CD14-positive monocyte (primary cell): ENCODE results near the gene CA7. TPM values are rescaled to one million over a fixed set of nuclear protein-coding genes. Genes with fewer than 3 reads are reported as not detected.

Experiments
- DNase-seq, 3 donors: peaks; one replicate each; pipeline ENCODE4 v3.0.0-alpha.2; 2011 to 2022
- H2AFZ ChIP-seq: 2 replicates; pipeline ENCODE4 v1.6.0; 2012; ENCODE audit warnings: mild to moderate bottlenecking, low read depth, low read length, inconsistent platforms; ENCODE audit not compliant: insufficient read depth, poor library complexity, severe bottlenecking
- H3K27ac ChIP-seq, 2 donors: 1 replicate in 1 of 2; 2 replicates in 1 of 2; pipeline ENCODE4 v1.5.1; 2012 to 2013; ENCODE audit warnings: low read length in 2 of 2, control low read depth in 1 of 2, inconsistent platforms in 1 of 2, low read depth in 1 of 2, mild to moderate bottlenecking in 1 of 2
- H3K27me3 ChIP-seq, 2 donors: one replicate each; pipeline versions ENCODE4 v1.6.0 to v1.6.1; 2011 to 2013; ENCODE audit warnings: low read length in 2 of 2; ENCODE audit not compliant: control insufficient read depth in 2 of 2, insufficient read depth in 2 of 2
- H3K36me3 ChIP-seq, 2 donors: replicated peaks in 1 of 2; 1 replicate in 1 of 2; 2 replicates in 1 of 2; pipeline versions ENCODE4 v1.5.1 to v1.6.1; 2012 to 2013; ENCODE audit warnings: low read length in 2 of 2, control low read depth in 1 of 2, inconsistent platforms in 1 of 2, mild to moderate bottlenecking in 1 of 2; ENCODE audit not compliant: insufficient read depth in 2 of 2, control insufficient read depth in 1 of 2
- H3K4me1 ChIP-seq, 2 donors: 1 replicate in 1 of 2; 2 replicates in 1 of 2; pipeline versions ENCODE4 v1.5.1 to v1.6.1; 2012 to 2013; ENCODE audit warnings: low read length in 2 of 2, control low read depth in 1 of 2, inconsistent platforms in 1 of 2, mild to moderate bottlenecking in 1 of 2, moderate library complexity in 1 of 2; ENCODE audit not compliant: insufficient read depth in 2 of 2, control insufficient read depth in 1 of 2
- H3K4me2 ChIP-seq: replicated peaks from 2 replicates; pipeline ENCODE3; 2012; ENCODE audit warnings: low read length, moderate library complexity, mild to moderate bottlenecking; ENCODE audit not compliant: poor library complexity, severe bottlenecking; ENCODE audit errors: extremely low read depth
- H3K4me3 ChIP-seq, 3 experiments: fragments of 200-600 bp in 1 of 3; sonication (generic) in 1 of 3; replicated peaks in 1 of 3; 1 replicate in 2 of 3; 2 replicates in 1 of 3; pipeline ENCODE4 v1.5.1; 2011 to 2013; ENCODE audit warnings: low read length in 3 of 3, mild to moderate bottlenecking in 3 of 3, control low read depth in 2 of 3, low read depth in 2 of 3, inconsistent platforms in 1 of 3, moderate library complexity in 1 of 3
- H3K79me2 ChIP-seq: 2 replicates; pipeline ENCODE4 v1.6.0; 2012; ENCODE audit warnings: mild to moderate bottlenecking, control low read depth, inconsistent platforms, low read length, moderate library complexity; ENCODE audit not compliant: insufficient read depth
- H3K9ac ChIP-seq: 2 replicates; pipeline ENCODE4 v1.6.0; 2017; ENCODE audit warnings: low read length, mild to moderate bottlenecking; ENCODE audit not compliant: insufficient read depth, poor library complexity, severe bottlenecking
- H3K9me3 ChIP-seq, 2 donors: replicated peaks in 1 of 2; 1 replicate in 1 of 2; 2 replicates in 1 of 2; pipeline versions ENCODE4 v1.5.1 to v1.6.1; 2012 to 2013; ENCODE audit warnings: low read length in 2 of 2, control low read depth in 1 of 2; ENCODE audit not compliant: control insufficient read depth in 1 of 2, insufficient read depth in 1 of 2
- H4K20me1 ChIP-seq: 2 replicates; pipeline ENCODE4 v1.6.0; 2012; ENCODE audit warnings: mild to moderate bottlenecking, low read length, control low read depth, moderate library complexity; ENCODE audit not compliant: insufficient read depth
- H3K27ac Mint-ChIP-seq, 7 donors: one replicate each; pipeline ENCODE4 v1.8.0; 2020; ENCODE audit warnings: mild to moderate bottlenecking in 7 of 7, mixed read lengths in 7 of 7, moderate library complexity in 6 of 7, inconsistent platforms in 2 of 7
- H3K27me3 Mint-ChIP-seq, 3 donors: one replicate each; pipeline ENCODE4 v1.8.0; 2021 to 2022; ENCODE audit warnings: low read depth in 3 of 3, mild to moderate bottlenecking in 3 of 3, mixed read lengths in 3 of 3, moderate library complexity in 3 of 3, inconsistent platforms in 1 of 3
- H3K36me3 Mint-ChIP-seq, 2 donors: one replicate each; pipeline ENCODE4 v1.8.0; 2020; ENCODE audit warnings: mixed read lengths in 2 of 2, inconsistent platforms in 1 of 2, mild to moderate bottlenecking in 1 of 2
- H3K4me1 Mint-ChIP-seq: one replicate; pipeline ENCODE4 v1.8.0; 2020; ENCODE audit warnings: mild to moderate bottlenecking, mixed read lengths
- H3K4me3 Mint-ChIP-seq, 2 donors: one replicate each; pipeline ENCODE4 v1.8.0; 2020; ENCODE audit warnings: mild to moderate bottlenecking in 2 of 2, mixed read lengths in 2 of 2, moderate library complexity in 1 of 2
- H3K9me3 Mint-ChIP-seq, 7 donors: one replicate each; pipeline ENCODE4 v1.8.0; 2020 to 2022; ENCODE audit warnings: mixed read lengths in 7 of 7, mild to moderate bottlenecking in 6 of 7, moderate library complexity in 6 of 7, inconsistent platforms in 2 of 7
- CTCF ChIP-seq: fragments of 200-600 bp; IDR thresholded peaks from one replicate; pipeline ENCODE4 v1.8.0; 2022; ENCODE audit warnings: antibody characterized with exemption, mild to moderate bottlenecking
- WGBS: methylation state at CpG from one replicate; pipeline ENCODE4 v1.1.5; 2013; ENCODE audit warnings: missing lambda C conversion rate; ENCODE audit not compliant: insufficient coverage; 5-methylcytosine and 5-hydroxymethylcytosine counted together
- intact Hi-C, 2 donors: fragments of 100-400 bp; cut with micrococcal nuclease; formaldehyde crosslinking; loops; one replicate each; pipeline versions ENCODE4 v1.15.0 to v1.15.1; 2023
- polyA plus RNA-seq, 3 donors: library from polyadenylated mRNA; depleted of rRNA in 1 of 3; unstranded in 2 of 3; stranded (reverse) in 1 of 3; fragments of 300-500 nt in 2 of 3; fragments of >200 nt in 1 of 3; fragmentation: Illumina TruSeq in 2 of 3; gene quantifications; 1 replicate in 2 of 3; 2 replicates in 1 of 3; pipeline ENCODE4 v1.2.3, GENCODE V29; 2012 to 2021

Gene CA7
- polyA plus RNA-seq, 3 donors = not detected

GRCh38 chr16:66810391-66810790 is 33.8 kb upstream of the CA7 start:
- DNase-seq = no peak
- H3K4me2 ChIP-seq = no peak overlapping the region
- no peak overlapping the region for H3K9ac ChIP-seq
- Mint-ChIP-seq H3K27me3 (no peaks in the 10 kb centered on the region), H3K9me3 (no peaks in the 10 kb centered on the region), H3K36me3 (peaks cover 61 to 75% of the 10 kb centered on the region in 2 donors), H3K4me1 (no peaks in the 10 kb centered on the region), H3K27ac (no peak overlapping the region), H3K4me3 (no peak overlapping the region)
- H3K27me3 ChIP-seq = no peaks in the 10 kb centered on the region
- no peak for TF ChIP-seq CTCF
- 80% methylated on average over 1 of the region's 4 CpGs for WGBS
- H3K79me2 ChIP-seq = no peaks in the 10 kb centered on the region
- no peaks in the 10 kb centered on the region for H4K20me1 ChIP-seq
- no peak overlapping the region for H2AFZ ChIP-seq
- peaks cover 48 to 91% of the 10 kb centered on the region in 2 donors for H3K36me3 ChIP-seq
- H3K9me3 ChIP-seq = no peaks in the 10 kb centered on the region
- no peak overlapping the region for H3K4me3 ChIP-seq
- H3K27ac ChIP-seq = no peak overlapping the region
- intact Hi-C loops = no loop called here
- H3K4me1 ChIP-seq = no peaks in the 10 kb centered on the region

- H3K27me3 ChIP-seq = no peaks in the 10 kb centered on the region
- no peak for DNase-seq
- H3K9ac ChIP-seq = no peak overlapping the region
- Mint-ChIP-seq H3K27me3 (no peaks in the 10 kb centered on the region), H3K36me3 (peaks cover 58 to 77% of the 10 kb centered on the region in 2 donors), H3K9me3 (no peaks in the 10 kb centered on the region), H3K4me3 (no peak overlapping the region), H3K27ac (no peak overlapping the region), H3K4me1 (no peaks in the 10 kb centered on the region)
- H3K4me3 ChIP-seq = no peak overlapping the region
- H3K36me3 ChIP-seq = peaks cover 45 to 91% of the 10 kb centered on the region in 2 donors
- TF ChIP-seq CTCF = no peak
- no peak overlapping the region for H3K4me2 ChIP-seq
- 85% methylated on average over 3 of the region's 7 CpGs for WGBS
- no peaks in the 10 kb centered on the region for H3K4me1 ChIP-seq
- no peaks in the 10 kb centered on the region for H3K79me2 ChIP-seq
- H4K20me1 ChIP-seq = no peaks in the 10 kb centered on the region
- intact Hi-C loops = no loop called here
- no peak overlapping the region for H2AFZ ChIP-seq
- H3K9me3 ChIP-seq = no peaks in the 10 kb centered on the region
- no peak overlapping the region for H3K27ac ChIP-seq
Measured at GRCh38 chr16:66811043-66811442, 33.2 kb upstream of the CA7 start.
